ENCODE data around the gene KCNQ1.

The KCNQ1 gene

DNA sequence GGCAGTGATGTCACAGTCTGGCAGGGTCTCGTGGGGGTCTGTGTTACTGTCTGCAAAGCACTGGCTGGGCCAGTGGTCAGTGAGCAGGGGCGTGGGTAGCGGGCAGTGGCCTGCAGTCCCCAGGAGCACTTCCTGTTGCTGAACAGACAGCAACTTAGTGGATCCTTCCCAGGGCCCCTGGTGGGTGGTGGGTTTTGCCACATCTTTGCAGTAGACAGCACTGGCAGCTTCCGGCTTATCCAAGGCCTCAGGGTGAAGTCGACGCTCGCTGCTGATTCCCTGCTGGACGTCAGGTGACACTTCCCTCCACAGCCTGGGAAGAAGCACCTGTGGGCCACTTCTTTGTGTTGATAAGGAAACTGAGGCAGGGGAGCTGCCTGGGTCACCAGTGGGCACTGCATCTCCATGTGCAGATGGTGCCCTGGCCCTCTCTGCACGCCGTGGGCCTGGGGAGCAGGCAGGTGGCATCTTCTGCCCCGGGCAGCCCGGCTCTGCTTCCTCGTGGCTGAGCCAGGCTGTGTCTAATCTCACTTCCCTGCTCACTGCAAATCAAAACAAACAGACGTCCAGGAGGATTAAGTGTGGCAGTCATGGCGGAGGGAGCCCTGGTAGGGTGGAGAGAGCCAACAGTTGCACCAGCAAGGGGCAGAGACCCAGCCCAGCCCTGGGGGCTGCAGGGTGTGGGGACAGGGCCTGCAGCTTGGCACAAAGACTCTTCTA is 79.8 kb downstream of the KCNQ1 start:
- DNase-seq (ENCODE audit: low spot score) = no peak

DNA sequence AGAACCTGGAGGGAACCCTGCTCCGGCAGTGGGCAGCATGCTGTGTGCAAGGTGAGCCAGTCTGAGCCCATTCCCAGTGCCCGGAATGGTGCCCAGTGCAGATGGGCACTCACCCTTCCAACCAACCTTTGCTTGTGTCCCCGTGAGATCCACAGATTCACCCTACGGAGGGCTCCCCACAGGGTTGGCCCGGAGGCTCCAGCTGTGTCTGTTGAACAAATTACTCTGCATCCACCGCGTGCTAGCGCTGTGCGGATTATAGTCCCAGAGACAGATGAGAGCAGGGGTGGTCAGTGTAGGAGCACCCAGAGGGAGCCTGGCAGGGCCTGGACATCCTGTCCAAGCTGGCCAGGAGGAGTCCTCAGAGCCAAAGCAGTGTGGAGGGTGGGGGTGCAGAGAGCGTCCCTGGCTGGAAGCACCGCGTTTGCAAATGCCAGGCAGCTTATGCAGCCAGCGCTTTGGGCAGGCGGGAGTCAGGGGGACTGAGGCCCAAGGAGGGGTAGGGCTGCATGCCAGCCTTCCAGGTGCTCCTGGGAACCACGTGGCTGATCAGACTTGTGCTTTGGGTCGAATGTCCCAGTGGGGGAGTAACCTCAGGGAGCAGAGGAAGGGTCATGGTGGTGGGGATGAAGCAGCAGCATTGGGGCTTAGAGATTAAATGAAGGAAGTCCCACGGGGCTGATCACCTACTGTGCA is 80.5 kb downstream of the KCNQ1 start:
- no peak for DNase-seq (ENCODE audit: low spot score)

DNA sequence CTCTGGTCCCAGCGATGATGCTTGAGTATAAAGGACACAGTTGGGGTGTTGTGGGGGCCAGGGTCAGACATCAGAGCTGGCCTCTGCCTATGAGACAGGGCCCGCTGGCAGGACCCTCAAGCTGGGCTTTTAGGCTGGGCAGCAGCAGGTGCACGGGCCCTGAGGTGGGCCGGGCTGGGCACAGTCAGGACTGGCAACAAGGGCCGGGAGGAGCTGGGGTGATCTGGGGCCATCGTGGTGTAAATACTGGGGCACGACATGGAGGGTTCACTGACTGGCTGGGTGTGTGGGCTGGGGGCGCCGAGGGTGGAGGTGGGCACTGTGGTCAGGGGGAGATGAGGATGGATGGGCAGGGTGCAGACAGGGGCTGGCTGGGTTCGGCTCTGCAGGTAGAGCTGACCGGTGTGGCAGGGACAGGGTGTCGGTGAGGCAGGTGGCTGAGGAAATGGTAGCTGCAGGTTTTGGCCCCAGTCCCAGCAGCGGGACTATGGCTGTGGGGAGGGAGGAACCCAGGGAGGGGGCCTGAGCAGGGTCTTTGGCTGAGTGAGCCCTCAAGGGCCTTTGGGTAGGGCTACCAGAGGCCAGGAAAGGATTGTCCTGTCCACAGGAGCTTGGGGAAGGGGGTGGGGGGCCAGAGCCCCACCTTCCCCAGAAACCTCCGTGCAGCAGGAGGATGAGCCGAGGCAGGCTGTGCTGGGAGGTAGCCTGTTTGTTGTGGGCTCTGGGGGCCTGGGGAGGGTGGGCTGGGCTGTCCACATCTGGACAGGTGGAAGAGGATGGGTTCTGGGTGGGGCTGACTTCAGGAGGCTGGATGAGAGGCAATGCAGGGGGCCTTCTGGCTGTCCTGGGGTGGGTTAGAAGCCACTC is 81.4 kb downstream of the KCNQ1 start:
- DNase-seq (ENCODE audit: low spot score) = no peak

DNA sequence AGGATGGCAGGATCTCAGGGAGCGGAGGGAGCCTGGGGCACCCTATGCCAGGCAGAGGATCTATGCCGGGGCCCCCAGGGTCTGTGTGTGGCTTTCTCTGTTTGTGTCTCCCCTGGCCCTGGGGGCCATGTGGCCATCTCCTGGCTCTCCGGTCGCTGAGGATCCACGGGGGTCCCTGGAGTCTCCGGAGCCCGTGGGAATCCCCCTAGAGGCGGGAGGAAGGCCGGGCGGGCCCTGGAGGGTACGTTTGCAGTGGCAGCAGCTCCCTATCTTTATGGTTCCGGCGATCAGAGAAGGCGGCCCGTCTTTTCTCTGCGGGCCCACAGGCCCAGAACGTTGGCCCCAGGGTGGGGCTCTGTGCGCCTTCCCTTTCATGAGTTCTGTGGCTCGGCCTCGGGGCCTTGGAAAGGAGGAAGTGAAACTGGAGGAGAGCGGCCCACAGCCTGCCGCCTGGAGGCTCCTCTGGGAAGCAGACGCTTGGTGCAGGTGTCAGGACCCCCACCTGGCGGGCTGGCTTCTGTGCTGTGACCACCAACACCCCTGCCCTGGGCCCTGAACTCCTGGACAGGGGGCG is 82.1 kb downstream of the KCNQ1 start:
- peak; percentile 49 for DNase-seq (ENCODE audit: low spot score)

DNA sequence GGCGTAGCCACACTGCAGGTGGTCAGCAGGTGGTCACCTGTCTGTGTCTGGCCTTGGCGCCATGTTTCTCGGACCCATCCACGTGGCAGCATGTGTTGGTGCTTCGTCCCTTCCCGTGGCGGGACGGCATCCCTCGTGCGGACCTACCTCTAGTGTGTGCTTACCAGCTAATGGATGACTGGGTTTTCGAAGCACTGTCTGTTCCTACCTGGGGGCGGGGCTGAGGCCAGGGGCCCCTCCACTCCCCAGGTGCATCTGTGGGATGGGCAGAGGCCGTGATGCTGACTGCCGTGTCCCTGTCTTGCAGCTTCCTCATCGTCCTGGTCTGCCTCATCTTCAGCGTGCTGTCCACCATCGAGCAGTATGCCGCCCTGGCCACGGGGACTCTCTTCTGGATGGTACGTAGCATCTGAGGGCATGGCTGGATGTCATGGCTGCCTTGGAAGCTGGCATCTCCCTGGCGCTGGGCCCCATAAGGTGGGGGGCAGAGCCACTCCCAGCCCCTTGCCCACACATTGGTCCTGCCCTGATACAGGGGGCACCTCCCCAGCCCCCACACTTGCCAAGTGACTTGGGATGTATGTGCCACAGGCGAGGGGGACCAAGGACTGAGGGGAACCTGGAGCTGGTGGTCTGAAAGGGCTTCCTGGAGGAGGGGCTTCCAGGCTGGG is 82.9 kb downstream of the KCNQ1 start:
- no peak for DNase-seq (ENCODE audit: low spot score)

DNA sequence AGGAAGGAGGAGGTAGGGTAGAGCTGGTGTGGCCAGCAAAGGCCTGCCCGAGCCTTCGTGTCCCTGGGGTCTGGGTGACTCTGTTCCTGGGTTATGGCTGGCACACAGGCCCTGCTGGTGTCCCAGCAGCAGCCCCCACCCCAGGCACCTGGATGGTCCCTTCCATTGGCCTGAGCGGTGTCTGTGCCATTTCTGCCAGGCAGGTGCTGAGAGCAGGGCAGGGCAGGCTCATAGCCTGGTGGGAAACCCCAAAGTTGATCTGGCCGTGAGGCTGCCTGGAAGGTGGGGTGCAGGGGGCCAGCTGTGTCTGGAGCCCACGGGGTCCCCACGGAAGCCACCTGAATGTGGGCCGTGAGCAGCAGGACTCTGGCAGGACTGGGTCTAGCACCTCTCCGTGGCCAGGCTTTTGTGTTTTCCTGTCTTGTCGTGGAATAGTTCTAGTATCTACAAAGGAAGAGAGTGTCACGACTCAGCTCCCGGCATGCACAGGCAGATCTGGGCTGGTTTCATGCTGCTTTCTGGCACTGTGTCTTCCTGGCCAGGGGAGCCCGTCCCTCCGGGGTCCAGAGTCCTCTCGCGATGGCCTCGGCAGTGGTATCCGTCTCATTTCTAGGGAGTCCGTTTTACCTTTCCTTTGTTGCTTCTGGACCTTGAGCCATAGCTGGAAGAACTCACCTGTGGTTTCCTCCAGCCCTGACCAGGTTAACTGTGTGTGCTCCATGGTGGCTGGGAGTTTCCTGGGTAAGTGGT is 83.7 kb downstream of the KCNQ1 start:
- no peak for DNase-seq (ENCODE audit: low spot score)

DNA sequence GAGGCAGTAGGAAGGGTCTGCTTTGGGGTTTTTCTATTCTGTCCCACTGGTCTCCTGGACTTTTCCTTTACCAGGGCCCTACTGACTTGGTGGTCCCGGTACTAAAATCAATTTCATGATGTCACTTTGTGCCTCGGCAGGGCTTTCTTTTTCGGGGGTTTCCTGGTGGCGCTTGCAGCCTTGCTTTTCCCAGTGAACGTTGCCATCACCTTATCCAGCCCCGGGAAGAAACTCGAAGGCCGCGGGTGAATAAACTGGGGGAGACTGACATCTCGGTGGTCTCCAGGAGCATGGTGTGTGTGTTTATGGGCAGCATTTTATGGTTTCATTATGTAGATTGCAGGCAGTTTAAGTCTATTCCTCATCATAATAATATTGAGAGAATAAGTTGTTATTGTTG is 84.4 kb downstream of the KCNQ1 start:
- DNase-seq (ENCODE audit: low spot score) = no peak

DNA sequence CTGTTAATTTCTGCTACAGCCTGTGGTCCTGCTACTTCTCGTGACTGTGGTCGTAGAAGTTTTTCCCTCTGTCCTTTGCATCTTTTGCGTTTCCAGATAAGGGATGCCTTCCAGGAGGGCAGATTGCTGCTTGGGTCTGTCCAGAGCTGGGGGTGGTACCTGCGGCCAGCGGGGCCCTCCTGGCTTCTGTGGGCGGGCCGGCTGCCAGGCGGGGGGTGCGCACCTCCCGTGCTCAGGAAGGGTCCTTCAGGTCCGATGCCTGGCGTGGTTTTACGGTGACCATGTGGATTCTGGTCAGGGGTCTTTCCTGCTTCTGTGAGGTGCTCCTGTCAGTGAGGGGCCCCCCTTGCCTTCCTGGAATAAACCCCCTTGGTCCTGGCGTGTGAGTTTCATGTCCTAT is 84.8 kb downstream of the KCNQ1 start:
- DNase-seq (ENCODE audit: low spot score) = no peak

DNA sequence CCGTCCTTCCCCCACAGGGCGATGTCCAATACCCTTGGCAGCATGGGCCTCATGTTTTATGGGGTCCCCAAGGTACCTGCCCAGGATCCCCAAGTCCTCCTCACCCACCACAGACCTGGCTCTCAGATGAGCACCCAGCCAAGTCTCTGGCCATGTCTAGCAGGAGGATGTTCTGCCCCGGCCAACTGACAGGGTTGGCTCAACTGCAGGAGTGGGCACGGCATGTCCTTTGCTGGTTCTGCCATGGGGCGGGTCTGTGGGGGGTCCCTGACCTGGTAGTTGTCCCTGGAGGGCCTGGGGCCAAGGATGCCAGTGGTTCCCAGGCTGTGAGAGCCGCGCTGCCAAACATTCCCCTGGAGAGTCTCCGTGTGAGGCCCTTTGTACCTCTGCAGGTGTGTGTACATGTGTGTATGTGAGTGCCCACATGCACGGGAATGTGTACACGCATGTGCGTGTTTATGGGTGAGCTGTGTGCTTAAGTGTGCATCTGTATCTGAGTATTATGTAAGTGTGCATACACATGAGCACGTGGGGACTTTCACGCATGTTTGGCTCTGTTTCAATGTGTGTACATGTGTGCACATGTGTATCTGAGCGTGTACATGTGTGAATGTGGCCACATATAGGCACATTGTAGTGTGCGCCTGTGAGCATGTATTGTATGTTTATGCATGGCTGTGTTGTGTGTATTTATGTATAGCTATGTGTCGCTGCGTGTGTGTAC is 85.5 kb downstream of the KCNQ1 start:
- DNase-seq (ENCODE audit: low spot score) = no peak

DNA sequence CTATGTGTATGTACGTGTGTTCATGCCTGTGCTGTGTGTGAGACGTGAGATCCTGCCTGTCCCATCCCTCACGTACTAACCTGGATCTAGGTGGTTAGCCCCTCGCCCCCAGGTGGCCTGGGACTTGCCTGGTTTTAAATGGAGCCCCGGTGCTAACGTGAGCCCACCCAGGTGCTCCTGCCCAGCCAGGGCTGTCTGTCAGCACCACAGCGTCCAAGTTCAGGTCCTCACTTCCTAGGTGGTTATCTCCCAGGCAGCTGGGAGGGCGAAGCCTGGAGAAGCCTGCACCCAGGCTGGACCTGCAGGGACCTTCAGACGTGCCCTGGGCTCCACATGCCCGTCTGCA is 86.0 kb downstream of the KCNQ1 start:
- no peak for DNase-seq (ENCODE audit: low spot score)

DNA sequence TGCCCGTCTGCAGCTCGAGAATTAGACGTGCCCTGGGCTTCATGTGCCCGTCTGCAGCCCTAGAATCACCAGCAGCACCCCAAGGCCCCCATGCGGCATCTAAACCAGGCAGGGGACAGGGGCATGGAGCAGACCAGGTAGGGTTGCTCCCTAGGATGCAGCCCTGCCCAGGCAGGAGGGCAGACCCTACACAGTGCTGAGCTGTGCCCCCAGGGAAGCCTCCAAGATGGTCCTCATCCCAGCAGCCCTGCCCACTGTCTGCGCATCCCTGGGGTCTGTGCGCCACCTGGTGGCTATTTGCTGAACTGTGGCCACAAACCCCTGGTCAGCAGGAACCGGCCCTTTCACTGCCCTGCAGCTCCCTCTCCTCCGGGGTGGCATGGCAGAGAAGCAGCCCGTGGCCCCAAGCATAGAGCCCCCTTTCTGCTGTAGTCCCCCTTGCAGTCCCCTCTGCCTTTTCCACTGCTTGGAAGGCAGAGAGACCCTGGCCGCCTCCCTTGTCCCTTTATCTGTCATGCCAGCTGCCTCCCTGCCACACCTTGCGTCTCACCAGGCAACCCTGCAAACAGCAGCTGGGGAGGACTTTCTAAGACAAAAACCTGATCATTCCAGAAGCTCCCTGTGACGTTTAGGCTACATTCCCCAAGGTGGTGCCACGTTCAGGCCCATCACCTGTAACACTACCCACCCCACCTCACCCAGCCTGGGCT is 86.6 kb downstream of the KCNQ1 start:
- peak; percentile 22 for DNase-seq (ENCODE audit: low spot score)

DNA sequence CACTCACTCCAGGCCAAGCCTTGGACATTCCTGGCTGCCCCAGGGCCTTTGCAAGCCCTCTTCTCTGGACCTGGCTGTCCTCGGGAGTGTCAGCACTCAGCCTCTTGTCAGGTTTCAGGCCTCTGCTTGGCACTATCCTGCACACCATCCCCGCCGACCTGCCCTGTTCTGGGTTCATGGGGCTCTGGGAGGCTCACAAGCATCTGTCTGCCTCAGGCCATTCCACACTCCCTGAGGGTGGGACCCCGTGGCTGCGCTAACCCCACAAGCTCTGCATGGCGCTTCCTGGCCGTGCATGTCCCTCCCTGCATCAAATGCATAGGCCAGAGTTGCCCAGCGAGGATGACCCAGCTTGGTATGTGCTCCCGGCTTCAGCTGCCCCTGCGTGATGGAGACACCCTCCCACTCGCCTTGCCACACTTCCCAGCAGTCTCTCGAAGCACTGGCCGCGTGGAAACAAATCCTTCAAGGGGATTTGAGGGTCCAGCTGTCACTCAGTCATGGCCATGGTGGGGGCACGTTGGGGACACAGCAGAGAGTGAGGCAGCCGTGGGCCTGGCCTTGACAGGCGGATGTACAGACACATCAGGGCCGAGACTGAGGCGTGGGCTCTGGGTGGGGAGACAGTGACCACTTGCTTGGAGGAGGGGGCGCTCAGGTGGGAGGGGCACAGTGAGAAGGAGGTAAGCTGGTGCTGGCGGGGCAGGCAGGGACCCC is 87.3 kb downstream of the KCNQ1 start:
- no peak for DNase-seq (ENCODE audit: low spot score)

DNA sequence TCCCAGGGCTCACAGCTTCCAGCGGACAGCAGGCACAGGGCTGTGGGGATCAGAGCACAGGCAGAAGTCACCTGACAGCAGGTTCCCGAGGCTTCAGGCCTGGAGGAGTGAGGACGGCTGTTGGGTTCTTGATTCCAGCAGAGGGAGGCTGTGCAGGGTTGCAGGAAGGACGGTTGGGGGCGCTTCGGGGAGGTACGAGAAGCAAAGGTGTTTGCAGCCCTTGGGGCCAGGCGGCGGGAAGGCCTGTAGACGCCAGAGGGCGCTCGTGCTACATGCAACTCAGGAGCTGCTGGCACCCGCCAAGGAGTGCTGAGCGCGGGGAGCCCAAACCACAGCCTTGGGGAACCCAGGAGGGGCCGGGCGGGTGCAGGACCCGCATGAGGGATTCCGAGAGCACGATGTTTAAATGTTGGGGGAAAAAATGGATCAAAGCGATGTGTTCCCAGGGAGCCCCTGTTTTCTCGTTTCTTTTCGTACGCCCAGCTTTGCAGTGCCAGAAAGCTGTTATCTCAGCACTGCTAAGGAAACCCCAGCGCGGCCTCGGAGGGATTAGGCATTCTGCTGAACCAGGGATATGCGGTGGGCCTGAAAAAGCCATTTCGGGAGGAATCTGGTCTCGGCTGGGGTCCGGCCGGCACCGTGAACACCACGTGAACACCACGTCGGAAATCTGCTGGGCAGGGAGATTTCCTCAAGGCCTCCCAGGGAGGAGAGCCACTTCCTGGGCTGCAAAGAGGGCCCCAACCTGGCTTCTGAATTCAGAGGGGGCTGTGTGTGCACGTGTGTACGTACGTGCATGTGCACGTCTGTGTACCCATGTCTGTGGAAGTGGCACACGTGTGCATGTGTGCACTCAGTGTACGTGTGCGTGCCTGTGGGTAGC is 88.1 kb downstream of the KCNQ1 start:
- DNase-seq (ENCODE audit: low spot score) = peak; percentile 77

DNA sequence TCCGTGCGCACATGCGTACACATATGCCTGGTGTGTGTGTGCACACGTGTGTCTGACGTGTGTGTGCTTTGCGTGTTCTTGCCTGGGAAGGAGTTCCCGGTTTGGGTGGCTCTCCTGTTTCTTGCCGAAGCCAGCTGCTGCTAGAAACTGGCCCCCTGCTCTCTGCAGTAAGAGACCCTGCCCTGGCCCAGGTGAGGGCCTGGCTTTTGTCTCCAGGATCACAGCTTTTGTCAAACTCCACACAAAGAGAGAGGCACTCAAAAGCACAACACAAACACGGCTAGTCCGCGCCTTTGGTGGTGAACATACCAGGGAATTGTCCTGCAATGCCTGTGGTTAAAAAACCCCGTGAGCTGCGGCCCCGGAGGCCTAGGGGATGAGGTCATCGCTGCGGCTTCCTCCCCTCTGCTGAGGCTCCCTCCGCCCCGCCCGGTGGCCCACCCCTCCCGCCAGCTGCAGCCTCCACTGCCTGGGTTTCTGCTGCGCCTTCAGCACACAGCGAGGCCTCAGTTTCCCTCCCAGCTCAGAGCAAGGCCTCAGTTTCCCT is 88.9 kb downstream of the KCNQ1 start:
- peak; percentile 22 for DNase-seq (ENCODE audit: low spot score)

DNA sequence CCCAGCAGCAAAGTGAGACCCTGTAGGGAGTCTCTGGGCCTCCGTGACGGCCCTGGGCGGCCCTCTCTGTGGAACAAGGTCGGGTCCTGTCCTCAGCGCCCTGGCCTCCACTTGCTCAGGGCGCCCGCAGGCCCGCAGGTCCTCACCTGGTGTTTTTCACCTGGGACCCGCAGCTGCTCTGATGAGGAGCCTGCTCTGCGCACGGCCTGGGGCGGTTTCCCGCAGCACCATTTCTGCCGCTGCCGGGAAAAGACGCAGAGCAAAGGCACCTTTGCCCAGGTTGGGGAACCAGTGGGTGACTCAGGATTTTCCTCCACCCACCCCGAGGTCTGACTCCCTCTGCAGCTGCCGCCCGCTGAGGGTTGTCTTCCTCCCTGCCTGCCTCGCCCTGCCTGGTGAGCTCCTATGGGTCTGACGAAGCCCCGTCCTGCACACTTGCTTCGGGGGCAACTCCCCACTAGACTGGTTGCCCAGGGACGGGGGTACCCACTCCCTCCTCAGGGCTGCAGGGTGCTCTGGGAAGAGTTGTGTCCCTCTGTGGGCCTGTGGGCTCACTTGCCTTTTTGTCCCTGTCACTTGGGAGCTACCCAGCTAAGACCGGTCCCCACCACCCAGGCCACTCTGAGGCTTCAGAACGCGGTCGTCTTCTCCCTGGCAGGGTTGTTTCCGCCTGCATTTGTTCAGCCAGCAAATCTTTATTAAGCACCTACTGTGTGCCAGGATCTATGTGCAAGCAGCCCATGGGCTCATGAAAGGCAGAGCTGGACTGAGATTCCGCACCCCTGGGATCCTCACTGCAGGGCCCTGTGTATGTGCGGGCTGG is 89.5 kb downstream of the KCNQ1 start:
- no peak for DNase-seq (ENCODE audit: low spot score)

DNA sequence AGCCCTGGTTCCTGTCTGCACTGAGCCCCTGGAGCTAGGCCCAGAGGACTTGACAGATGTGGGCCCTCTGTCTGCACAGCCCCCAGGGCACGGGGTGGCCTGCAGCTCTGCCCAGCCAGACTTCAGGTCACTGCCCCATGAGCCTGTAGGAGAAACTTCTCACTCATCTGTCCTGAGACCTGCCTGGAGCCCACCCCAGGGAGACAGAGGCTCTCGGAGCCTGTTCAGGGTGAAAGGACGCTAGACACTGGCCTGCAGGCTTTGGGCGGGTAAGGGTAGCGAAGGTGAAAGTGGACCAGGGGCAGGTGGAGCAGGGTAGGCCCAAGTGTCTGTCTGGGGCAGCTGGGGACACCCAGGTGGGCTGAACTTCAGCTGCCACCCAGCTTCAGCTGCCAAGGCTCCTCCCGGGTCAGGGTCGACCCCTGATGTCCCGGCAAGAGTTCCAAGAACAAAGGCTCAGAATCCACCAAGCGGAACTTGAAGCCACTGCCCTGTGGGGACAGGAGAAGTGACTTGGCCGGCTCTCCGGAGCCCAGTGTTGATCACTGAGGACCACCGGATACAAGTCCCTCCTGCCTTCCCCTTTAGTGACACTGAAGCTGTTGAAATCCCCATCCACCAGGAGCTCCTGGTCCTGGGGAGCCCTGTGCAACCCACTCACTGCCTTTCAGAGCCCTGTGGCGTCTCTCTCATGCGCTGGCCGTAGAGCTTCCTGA is 90.3 kb downstream of the KCNQ1 start:
- no peak for DNase-seq (ENCODE audit: low spot score)

Measured in pons (tissue), 1 donor.